KMS-11 (cell line): ENCODE results near the gene SSBP3.

Source experiments
- H2AFZ ChIP-seq: fragments of 200-600 bp; sonication (generic); 2 replicates; pipeline ENCODE4 v1.6.1; 2016; ENCODE audit warnings: antibody characterized with exemption, mixed run types, low read depth
- H3K27ac ChIP-seq: fragments of 200-600 bp; sonication (generic); 2 replicates; pipeline ENCODE4 v1.6.1; 2016; ENCODE audit warnings: mild to moderate bottlenecking, mixed run types
- H3K27me3 ChIP-seq: fragments of 200-600 bp; sonication (generic); 2 replicates; pipeline ENCODE4 v1.6.1; 2017; ENCODE audit warnings: mild to moderate bottlenecking, low read depth, mixed run types, moderate library complexity; ENCODE audit not compliant: insufficient read depth
- H3K36me3 ChIP-seq: fragments of 200-600 bp; sonication (generic); 2 replicates; pipeline ENCODE4 v1.6.1; 2017; ENCODE audit warnings: mild to moderate bottlenecking, mixed run types; ENCODE audit not compliant: insufficient read depth
- H3K4me1 ChIP-seq: fragments of 200-600 bp; sonication (generic); 2 replicates; pipeline ENCODE4 v1.6.1; 2016; ENCODE audit warnings: mild to moderate bottlenecking, low read depth, mixed run types; ENCODE audit not compliant: poor library complexity, severe bottlenecking
- H3K4me2 ChIP-seq: fragments of 200-600 bp; sonication (generic); 2 replicates; pipeline ENCODE4 v1.7.0; 2016; ENCODE audit warnings: mild to moderate bottlenecking, mixed run types
- H3K4me3 ChIP-seq: fragments of 200-600 bp; sonication (generic); IDR thresholded peaks from 2 replicates; pipeline ENCODE4 v1.6.1; 2017; ENCODE audit warnings: low read depth, low read length, mixed read lengths; ENCODE audit not compliant: insufficient read depth
- H3K79me2 ChIP-seq: fragments of 200-600 bp; sonication (generic); 2 replicates; pipeline ENCODE4 v1.6.1; 2016; ENCODE audit warnings: low read depth, mixed run types; ENCODE audit not compliant: insufficient read depth
- H3K9ac ChIP-seq: fragments of 200-600 bp; sonication (generic); 2 replicates; pipeline ENCODE4 v1.6.1; 2016; ENCODE audit warnings: mild to moderate bottlenecking, mixed run types
- H4K20me1 ChIP-seq: fragments of 200-600 bp; sonication (generic); 2 replicates; pipeline ENCODE4 v1.6.1; 2016; ENCODE audit warnings: mild to moderate bottlenecking, mixed run types; ENCODE audit not compliant: insufficient read depth
- TF ChIP-seq, protein P1 (sequence below): fragments of 200-600 bp; sonication (generic); conservative IDR thresholded peaks from 2 replicates; pipeline ENCODE4 v1.6.1; 2017; ENCODE audit warnings: low read depth, mild to moderate bottlenecking, antibody characterized with exemption, low read length, moderate library complexity, mixed read lengths

The SSBP3 gene

DNA sequence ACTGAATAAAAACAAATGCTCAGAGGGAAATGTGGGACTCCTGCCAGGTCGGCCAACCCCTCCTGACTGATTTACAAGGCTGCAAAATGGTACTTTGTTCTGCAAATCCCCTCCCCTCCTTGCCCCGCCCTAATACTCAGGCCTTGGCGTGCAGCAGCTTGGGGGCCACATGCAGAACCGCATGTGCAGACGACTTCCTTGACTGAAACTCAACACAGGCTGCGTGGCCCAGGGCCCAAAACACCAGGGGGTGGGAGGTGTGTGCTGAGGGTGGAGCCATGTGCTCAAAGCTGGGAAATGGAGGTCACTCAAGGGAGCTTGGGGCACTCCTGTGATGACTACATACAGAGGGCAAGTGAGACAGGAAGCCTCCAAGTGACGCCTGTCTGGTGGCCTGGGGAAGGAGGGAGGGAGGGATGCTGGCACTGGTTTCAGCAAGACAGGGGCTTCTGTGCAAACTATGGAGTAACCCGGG is 119.0 kb downstream of the SSBP3 start:
- H4K20me1 ChIP-seq, result no peaks in the 10 kb centered on the region
- H3K27me3 ChIP-seq, result no peaks in the 10 kb centered on the region
- no peak overlapping the region for H3K27ac ChIP-seq
- H3K4me1 ChIP-seq, result no peaks in the 10 kb centered on the region
- H3K4me3 ChIP-seq, result no peak overlapping the region
- no peaks in the 10 kb centered on the region for H3K36me3 ChIP-seq
- H3K9ac ChIP-seq, result no peak overlapping the region
- TF ChIP-seq, protein P1, sequence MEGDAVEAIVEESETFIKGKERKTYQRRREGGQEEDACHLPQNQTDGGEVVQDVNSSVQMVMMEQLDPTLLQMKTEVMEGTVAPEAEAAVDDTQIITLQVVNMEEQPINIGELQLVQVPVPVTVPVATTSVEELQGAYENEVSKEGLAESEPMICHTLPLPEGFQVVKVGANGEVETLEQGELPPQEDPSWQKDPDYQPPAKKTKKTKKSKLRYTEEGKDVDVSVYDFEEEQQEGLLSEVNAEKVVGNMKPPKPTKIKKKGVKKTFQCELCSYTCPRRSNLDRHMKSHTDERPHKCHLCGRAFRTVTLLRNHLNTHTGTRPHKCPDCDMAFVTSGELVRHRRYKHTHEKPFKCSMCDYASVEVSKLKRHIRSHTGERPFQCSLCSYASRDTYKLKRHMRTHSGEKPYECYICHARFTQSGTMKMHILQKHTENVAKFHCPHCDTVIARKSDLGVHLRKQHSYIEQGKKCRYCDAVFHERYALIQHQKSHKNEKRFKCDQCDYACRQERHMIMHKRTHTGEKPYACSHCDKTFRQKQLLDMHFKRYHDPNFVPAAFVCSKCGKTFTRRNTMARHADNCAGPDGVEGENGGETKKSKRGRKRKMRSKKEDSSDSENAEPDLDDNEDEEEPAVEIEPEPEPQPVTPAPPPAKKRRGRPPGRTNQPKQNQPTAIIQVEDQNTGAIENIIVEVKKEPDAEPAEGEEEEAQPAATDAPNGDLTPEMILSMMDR, result no peak
- H3K4me2 ChIP-seq, result no peak overlapping the region
- H3K79me2 ChIP-seq, result peaks cover 3% of the 10 kb centered on the region; the same call in 1 of the 2 replicates
- no peak overlapping the region for H2AFZ ChIP-seq

DNA sequence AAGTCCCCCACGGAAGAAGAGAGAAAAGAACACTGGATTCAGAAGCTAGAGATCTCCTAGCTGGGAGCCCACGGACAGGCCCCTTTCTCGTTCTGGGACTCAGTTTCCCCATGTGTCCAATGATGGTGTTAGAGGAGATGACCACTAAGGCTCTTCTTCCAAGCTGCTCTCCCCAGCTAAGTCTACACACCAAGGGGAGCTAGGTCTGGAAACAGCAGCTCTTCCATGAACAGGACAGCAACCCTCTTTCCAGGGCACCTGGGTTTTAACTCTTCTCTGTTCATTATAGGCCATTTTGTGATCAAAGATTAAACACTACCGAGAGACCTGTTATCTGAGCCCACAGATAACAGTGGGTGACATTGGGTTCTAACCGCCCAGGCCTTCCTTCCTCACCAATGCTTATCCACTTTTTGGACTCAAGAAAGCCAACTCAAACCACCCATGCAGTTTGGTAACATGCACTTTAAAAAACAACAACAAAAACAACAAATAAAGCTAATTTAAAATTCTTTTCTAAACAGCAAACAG is 120.3 kb downstream of the SSBP3 start:
- Histone ChIP-seq H4K20me1 (no peaks in the 10 kb centered on the region), H3K27ac (no peak overlapping the region), H3K4me3 (no peak overlapping the region), H3K27me3 (no peaks in the 10 kb centered on the region), H3K4me2 (no peak overlapping the region), H3K4me1 (no peaks in the 10 kb centered on the region), H3K9ac (no peak overlapping the region), H2AFZ (no peak overlapping the region), H3K79me2 (0 out of 2 replicates have a peak, but pooled peaks cover 3% of the 10 kb centered on the region), H3K36me3 (no peaks in the 10 kb centered on the region)
- TF ChIP-seq, protein P1, result no peak

DNA sequence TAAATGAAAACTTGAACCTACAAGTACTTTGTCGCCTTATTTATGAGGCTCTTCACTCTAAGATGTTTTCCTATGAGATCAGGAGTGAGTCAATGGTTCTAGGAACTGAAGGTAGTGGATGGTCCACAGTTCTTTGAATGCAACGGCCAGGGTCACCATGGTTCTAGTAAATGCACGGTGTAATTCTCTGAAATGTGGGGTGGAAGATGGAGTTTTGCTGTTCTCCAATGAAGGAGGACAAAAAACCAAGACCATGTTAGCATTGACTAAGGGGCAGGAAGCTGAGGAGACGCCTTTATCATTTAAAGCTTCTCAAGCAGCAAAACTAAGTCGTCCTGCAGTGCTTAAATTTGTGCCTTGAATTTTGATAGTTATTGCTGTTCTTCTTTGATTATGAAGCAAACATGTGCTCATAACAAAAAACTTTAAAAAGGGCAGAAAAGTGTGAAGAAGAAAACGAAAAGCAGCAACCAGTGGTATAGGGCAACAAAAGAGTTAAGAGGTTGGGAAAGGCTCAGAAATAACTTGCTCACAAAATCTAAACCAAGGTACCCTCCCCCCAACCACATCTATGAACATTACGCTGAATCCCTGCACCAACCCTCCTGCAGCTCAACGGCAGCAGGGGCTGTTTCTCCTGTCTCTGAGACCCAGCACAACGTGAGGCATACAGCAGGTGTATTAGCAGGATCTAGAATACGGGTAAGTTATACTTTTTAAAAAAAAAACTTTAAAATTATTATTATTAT is 121.2 kb downstream of the SSBP3 start:
- Histone ChIP-seq H3K4me1 (no peaks in the 10 kb centered on the region), H2AFZ (no peak overlapping the region), H3K27ac (no peak overlapping the region)

DNA sequence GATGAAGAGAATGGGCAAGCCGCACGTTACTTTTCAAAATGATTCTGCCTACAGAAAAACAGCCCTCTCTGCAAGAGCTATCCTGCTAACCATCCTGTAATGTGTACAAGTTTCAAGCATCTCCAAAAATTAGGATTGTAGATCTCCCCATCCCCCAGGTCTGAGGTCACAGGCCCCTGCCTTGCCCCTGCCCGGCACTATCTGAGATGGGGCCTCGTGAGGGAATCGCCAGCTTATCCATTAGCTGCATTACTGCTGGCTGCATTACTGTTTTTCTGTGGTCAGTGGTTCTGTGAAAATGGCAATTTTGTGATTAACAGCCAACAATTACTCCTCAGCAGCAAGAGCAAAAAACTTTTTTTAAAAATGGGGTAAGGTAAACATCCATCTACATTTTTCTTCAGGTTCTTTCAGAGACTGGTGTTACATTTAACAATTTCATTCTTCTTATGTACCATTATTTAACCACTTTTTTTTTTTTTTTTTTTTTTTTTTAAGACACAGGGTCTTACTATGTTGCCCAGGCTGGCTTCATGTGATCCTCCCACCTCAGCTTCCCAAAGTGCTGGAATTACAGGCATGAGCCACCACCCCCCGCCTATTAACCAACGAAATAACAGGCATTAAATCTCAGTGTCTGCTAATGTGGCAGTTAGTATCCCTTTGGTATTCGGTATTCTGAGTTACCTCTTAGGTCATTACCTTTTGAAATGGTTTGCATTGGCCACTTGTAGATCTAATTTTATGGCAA is 122.4 kb downstream of the SSBP3 start:
- Histone ChIP-seq H2AFZ (no peak overlapping the region), H3K4me1 (no peaks in the 10 kb centered on the region), H3K4me2 (no peak overlapping the region), H3K4me3 (no peak overlapping the region), H3K9ac (no peak overlapping the region), H3K79me2 (0 out of 2 replicates have a peak, but pooled peaks cover 3% of the 10 kb centered on the region), H3K27ac (no peak overlapping the region), H3K36me3 (no peaks in the 10 kb centered on the region), H4K20me1 (no peaks in the 10 kb centered on the region), H3K27me3 (no peaks in the 10 kb centered on the region)
- TF ChIP-seq, protein P1, result no peak

More for the DNA sequence above, 121.2 kb downstream of the SSBP3 start:
- Histone ChIP-seq H3K79me2 (0 out of 2 replicates have a peak, but pooled peaks cover 3% of the 10 kb centered on the region), H3K27me3 (no peaks in the 10 kb centered on the region), H4K20me1 (no peaks in the 10 kb centered on the region), H3K4me2 (no peak overlapping the region), H3K9ac (no peak overlapping the region), H3K4me3 (no peak overlapping the region), H3K36me3 (no peaks in the 10 kb centered on the region)
- TF ChIP-seq, protein P1, result no peak
